Stomach (tissue), 9 donors: ENCODE data around the gene AJM1. TPM values are rescaled to one million over a fixed set of nuclear protein-coding genes. Genes with fewer than 3 reads are reported as not detected.

Experiments
- DNase-seq, 2 donors: peaks; one replicate each; pipeline versions ENCODE4 v3.0.0 to v3.0.0-alpha.2; 2013 to 2019
- H3K27ac ChIP-seq, 5 donors: fragments of 200-600 bp in 4 of 5; sonication (generic) in 4 of 5; one replicate each; pipeline ENCODE4 v1.5.1; 2013 to 2019; ENCODE audit warnings: mild to moderate bottlenecking in 1 of 5, moderate library complexity in 1 of 5
- H3K27me3 ChIP-seq, 3 donors: fragments of 200-600 bp; sonication (generic); one replicate each; pipeline ENCODE4 v1.5.1; 2017 to 2019; ENCODE audit warnings: mixed run types in 1 of 3
- H3K36me3 ChIP-seq, 4 donors: fragments of 200-600 bp; sonication (generic); 1 replicate in 3 of 4; 2 replicates in 1 of 4; pipeline ENCODE4 v1.5.1; 2016 to 2019
- H3K4me1 ChIP-seq, 4 donors: fragments of 200-600 bp; sonication (generic); one replicate each; pipeline ENCODE4 v1.5.1; 2016 to 2019
- H3K4me3 ChIP-seq, 4 donors: fragments of 200-600 bp; sonication (generic) in 3 of 4; one replicate each; pipeline ENCODE4 v1.5.1; 2016 to 2019; ENCODE audit warnings: mild to moderate bottlenecking in 1 of 4
- H3K9me3 ChIP-seq, 4 donors: fragments of 200-600 bp; sonication (generic); one replicate each; pipeline ENCODE4 v1.5.1; 2016 to 2019
- EP300 ChIP-seq: sonication (generic); formaldehyde crosslinking; IDR thresholded peaks from one replicate; pipeline ENCODE4 v1.6.1; 2017; ENCODE audit warnings: antibody characterized with exemption
- POLR2A ChIP-seq, 4 donors: fragments of 450-650 bp; IDR thresholded peaks; one replicate each; pipeline ENCODE4 v1.6.1; 2016; ENCODE audit warnings: antibody characterized with exemption in 4 of 4, control low read depth in 2 of 4, mild to moderate bottlenecking in 1 of 4, moderate library complexity in 1 of 4
- POLR2AphosphoS5 ChIP-seq, 3 donors: sonication (generic); formaldehyde crosslinking; IDR thresholded peaks; one replicate each; pipeline ENCODE4 v1.6.1; 2016; ENCODE audit warnings: antibody characterized with exemption in 3 of 3
- WGBS, 5 donors: extraction: QIAGEN DNeasy Blood & Tissue Kit in 3 of 5; methylation state at CpG; one replicate each; pipeline versions ENCODE4 v1.1.5 to v1.1.7; 2013 to 2018; 5-methylcytosine and 5-hydroxymethylcytosine counted together
- intact Hi-C: fragments of 100-400 bp; cut with DNase I; formaldehyde crosslinking; loops from one replicate; pipeline ENCODE4 v1.15.1; 2023; ENCODE audit warnings: low total_unique reads
- polyA plus RNA-seq, 3 donors: library from polyadenylated mRNA; stranded (reverse); fragments of 200-250 nt; gene quantifications; one replicate each; pipeline ENCODE4 v1.2.3, GENCODE V29; 2013
- total RNA-seq, 5 donors: library from RNA; depleted of rRNA; stranded (reverse); fragments of >200 nt; gene quantifications; one replicate each; pipeline versions ENCODE4 v1.1.0 to v1.2.3, GENCODE V29; 2014 to 2016
- TF ChIP-seq, protein P1 (sequence below), 7 experiments: fragments of 450-650 bp in 4 of 7; fragments of 200-600 bp in 3 of 7; sonication (generic) in 3 of 7; IDR thresholded peaks; one replicate each; pipeline ENCODE4 v1.5.1; 2016 to 2019; ENCODE audit warnings: antibody characterized with exemption in 7 of 7, control low read depth in 2 of 7, mild to moderate bottlenecking in 1 of 7
- donor health status: healthy with polysubstance abuse.
- donor health status: Bipolar disorder and iron deficiency.
- donor health status: healthy.

The AJM1 gene
- total and polyA plus RNA-seq, 8 donors = 0.46 to 37.4 (median 2.6) TPM

DNA sequence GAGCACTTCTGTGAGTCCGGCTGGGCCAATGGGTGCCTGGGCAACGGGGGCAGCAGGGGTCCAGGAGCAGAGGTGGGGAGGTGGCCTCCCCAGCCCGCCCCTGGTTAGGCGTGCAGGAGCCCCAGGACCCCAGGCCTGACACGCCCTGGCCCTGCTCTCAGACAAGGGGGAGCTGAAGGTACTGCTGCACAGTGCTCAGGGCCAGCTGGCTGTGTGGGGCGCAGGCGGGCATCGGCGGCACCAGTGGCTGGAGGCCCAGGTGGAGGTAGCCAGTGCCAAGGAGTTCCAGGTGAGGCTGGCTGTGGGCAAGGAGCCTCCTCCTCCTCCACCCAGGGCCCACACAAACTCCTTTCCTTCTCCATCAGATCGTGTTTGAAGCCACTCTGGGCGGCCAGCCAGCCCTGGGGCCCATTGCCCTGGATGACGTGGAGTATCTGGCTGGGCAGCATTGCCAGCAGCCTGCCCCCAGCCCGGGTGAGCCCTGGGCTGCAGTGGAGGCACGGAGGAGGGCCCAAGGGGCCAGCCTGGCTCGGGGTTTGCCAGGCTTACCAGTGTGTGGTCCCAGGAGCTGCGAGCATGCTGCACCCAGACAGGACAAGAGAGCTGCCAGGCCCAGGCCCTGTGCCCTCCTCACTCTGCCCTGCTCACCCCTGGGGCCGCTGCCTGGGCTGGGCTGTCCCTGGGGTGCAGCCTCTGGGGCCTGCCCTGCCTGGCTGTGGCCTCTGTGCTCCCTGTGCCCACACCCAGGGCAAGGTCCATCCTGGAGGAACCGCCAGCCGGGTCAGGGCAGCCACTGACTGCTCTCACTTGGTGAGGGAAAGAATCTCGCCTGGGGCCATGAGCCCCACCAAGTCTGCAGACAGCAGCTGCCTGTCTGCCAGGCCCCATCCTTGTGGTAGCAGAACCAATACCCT lies 16.8 kb downstream of the AJM1 start:
- peaks cover 34 to 43% (median 37%) of the 10 kb centered on the region in 4 donors for H3K36me3 ChIP-seq
- H3K4me3 ChIP-seq = peak overlapping the region in 1 of 4 donors; percentile 13
- peak; percentile 72 to 95 for DNase-seq
- intact Hi-C loops = loop anchor here (10.0 kb wide), 1 partner anchor 86 kb away; the partner anchor contains the start of genes C8G and FBXW5
- H3K9me3 ChIP-seq = no peaks in the 10 kb centered on the region
- no peaks in the 10 kb centered on the region for H3K27me3 ChIP-seq
- 30 to 67% (median 41%) methylated on average over 7 to 20 of the region's 20 CpGs for WGBS, 5 donors
- peak overlapping the region; percentile 76 to 90 (median 81) for H3K27ac ChIP-seq
- peaks cover 43 to 87% (median 77%) of the 10 kb centered on the region in 4 donors for H3K4me1 ChIP-seq
- TF ChIP-seq POLR2AphosphoS5 (IDR thresholded peaks at IDR 0.05) = peak in 2 of 3 donors; percentile 20 to 44
- no peak for TF ChIP-seq EP300
- TF ChIP-seq, protein P1, sequence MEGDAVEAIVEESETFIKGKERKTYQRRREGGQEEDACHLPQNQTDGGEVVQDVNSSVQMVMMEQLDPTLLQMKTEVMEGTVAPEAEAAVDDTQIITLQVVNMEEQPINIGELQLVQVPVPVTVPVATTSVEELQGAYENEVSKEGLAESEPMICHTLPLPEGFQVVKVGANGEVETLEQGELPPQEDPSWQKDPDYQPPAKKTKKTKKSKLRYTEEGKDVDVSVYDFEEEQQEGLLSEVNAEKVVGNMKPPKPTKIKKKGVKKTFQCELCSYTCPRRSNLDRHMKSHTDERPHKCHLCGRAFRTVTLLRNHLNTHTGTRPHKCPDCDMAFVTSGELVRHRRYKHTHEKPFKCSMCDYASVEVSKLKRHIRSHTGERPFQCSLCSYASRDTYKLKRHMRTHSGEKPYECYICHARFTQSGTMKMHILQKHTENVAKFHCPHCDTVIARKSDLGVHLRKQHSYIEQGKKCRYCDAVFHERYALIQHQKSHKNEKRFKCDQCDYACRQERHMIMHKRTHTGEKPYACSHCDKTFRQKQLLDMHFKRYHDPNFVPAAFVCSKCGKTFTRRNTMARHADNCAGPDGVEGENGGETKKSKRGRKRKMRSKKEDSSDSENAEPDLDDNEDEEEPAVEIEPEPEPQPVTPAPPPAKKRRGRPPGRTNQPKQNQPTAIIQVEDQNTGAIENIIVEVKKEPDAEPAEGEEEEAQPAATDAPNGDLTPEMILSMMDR (IDR thresholded peaks at IDR 0.05) = no peak
- TF ChIP-seq POLR2A (IDR thresholded peaks at IDR 0.05) = no peak

GRCh38 chr9:136860529-136860928 lies 18.3 kb downstream of the AJM1 start:
- 67 to 82% (median 77%) methylated on average over 7 to 9 of the region's 9 CpGs for WGBS, 5 donors
- DNase-seq = peak in 1 of 2 donors; percentile 19
- Histone ChIP-seq H3K27me3 (no peaks in the 10 kb centered on the region), H3K36me3 (peaks cover 34 to 44% (median 39%) of the 10 kb centered on the region in 4 donors), H3K4me1 (peaks cover 57 to 86% (median 85%) of the 10 kb centered on the region in 4 donors), H3K4me3 (no peak overlapping the region), H3K9me3 (no peaks in the 10 kb centered on the region), H3K27ac (peak overlapping the region; percentile 76 to 90 (median 81))
- intact Hi-C loops = no loop called here
- TF ChIP-seq POLR2AphosphoS5 (IDR thresholded peaks at IDR 0.05) = no peak
- TF ChIP-seq, protein P1 (IDR thresholded peaks at IDR 0.05) = no peak
- TF ChIP-seq EP300 = no peak
- TF ChIP-seq POLR2A (IDR thresholded peaks at IDR 0.05) = no peak

GRCh38 chr9:136860933-136861873 lies 18.9 kb downstream of the AJM1 start:
- DNase-seq = no peak
- H3K4me1 ChIP-seq = peaks cover 57 to 85% (median 80%) of the 10 kb centered on the region in 4 donors
- TF ChIP-seq POLR2A (IDR thresholded peaks at IDR 0.05) (no peak), POLR2AphosphoS5 (IDR thresholded peaks at IDR 0.05) (no peak), EP300 (no peak)
- TF ChIP-seq, protein P1 (IDR thresholded peaks at IDR 0.05) = no peak
- H3K36me3 ChIP-seq = peaks cover 34 to 44% (median 39%) of the 10 kb centered on the region in 4 donors
- H3K27ac ChIP-seq = peak overlapping the region; percentile 76 to 90 (median 81)
- 89 to 94% (median 90%) methylated on average over 6 to 22 of the region's 22 CpGs for WGBS, 5 donors
- no peaks in the 10 kb centered on the region for H3K9me3 ChIP-seq
- intact Hi-C loops = no loop called here
- H3K27me3 ChIP-seq = no peaks in the 10 kb centered on the region
- no peak overlapping the region for H3K4me3 ChIP-seq
